Upper lobe of right lung (tissue), 1 donor: Measurements from ENCODE around the gene WBP4. TPM values are rescaled to one million over a fixed set of nuclear protein-coding genes. Genes with fewer than 3 reads are reported as not detected.
"Not testable (repeated sequence)": the region's sequence is repeated elsewhere in the genome, so short reads cannot be mapped to it uniquely, and the experiment has no call there.

Experiments
- ATAC-seq: fragments of 200-7000 bp; cut with Tn5 transposase; one replicate; pipeline ENCODE4 v1.9.1; 2020; ENCODE audit warnings: mild to moderate bottlenecking, moderate library complexity
- DNase-seq: peaks from one replicate; pipeline ENCODE4 v3.0.0-alpha.2; 2020
- H3K27ac ChIP-seq: fragments of 200-600 bp; one replicate; pipeline ENCODE4 v1.8.0; 2022
- H3K27me3 ChIP-seq: fragments of 200-600 bp; one replicate; pipeline ENCODE4 v1.8.0; 2022; ENCODE audit warnings: mild to moderate bottlenecking
- H3K36me3 ChIP-seq: fragments of 200-600 bp; one replicate; pipeline ENCODE4 v1.8.0; 2022
- H3K4me1 ChIP-seq: fragments of 200-600 bp; one replicate; pipeline ENCODE4 v1.8.0; 2022
- H3K4me3 ChIP-seq: fragments of 200-600 bp; one replicate; pipeline ENCODE4 v1.8.0; 2022; ENCODE audit warnings: mild to moderate bottlenecking
- H3K9me3 ChIP-seq: fragments of 200-600 bp; one replicate; pipeline ENCODE4 v1.8.0; 2022
- intact Hi-C: fragments of 100-400 bp; cut with DNase I; formaldehyde crosslinking; loops from one replicate; pipeline ENCODE4 v1.11.0; 2022
- total RNA-seq: library from RNA; stranded (reverse); fragmentation: NEBNext Ultra II Directional; extraction: Animal tissue kit (Norgen Biotek cat#: 25700); gene quantifications from one replicate; pipeline ENCODE4 v1.2.1, GENCODE V29; 2021
- TF ChIP-seq, protein P1 (sequence below): fragments of 200-600 bp; IDR thresholded peaks from one replicate; pipeline ENCODE4 v1.8.0; 2022; ENCODE audit warnings: antibody characterized with exemption
- donor health status: DM: no; HTN: yes; CAD: no; lungs with severe emphysema.

The WBP4 gene
- total RNA-seq, 1 donor from 2014 or later = 11.0 TPM

GRCh38 chr13:41075485-41075884 lies 14.2 kb downstream of the WBP4 start:
- H3K27ac ChIP-seq = no peak overlapping the region
- peaks cover 92% of the 10 kb centered on the region for H3K36me3 ChIP-seq
- DNase-seq (no peak), ATAC-seq (no peak)
- H3K4me3 ChIP-seq = no peak overlapping the region
- no peaks in the 10 kb centered on the region for H3K4me1 ChIP-seq
- H3K27me3 ChIP-seq = no peaks in the 10 kb centered on the region
- intact Hi-C loops = no loop called here
- no peaks in the 10 kb centered on the region for H3K9me3 ChIP-seq
- TF ChIP-seq, protein P1, sequence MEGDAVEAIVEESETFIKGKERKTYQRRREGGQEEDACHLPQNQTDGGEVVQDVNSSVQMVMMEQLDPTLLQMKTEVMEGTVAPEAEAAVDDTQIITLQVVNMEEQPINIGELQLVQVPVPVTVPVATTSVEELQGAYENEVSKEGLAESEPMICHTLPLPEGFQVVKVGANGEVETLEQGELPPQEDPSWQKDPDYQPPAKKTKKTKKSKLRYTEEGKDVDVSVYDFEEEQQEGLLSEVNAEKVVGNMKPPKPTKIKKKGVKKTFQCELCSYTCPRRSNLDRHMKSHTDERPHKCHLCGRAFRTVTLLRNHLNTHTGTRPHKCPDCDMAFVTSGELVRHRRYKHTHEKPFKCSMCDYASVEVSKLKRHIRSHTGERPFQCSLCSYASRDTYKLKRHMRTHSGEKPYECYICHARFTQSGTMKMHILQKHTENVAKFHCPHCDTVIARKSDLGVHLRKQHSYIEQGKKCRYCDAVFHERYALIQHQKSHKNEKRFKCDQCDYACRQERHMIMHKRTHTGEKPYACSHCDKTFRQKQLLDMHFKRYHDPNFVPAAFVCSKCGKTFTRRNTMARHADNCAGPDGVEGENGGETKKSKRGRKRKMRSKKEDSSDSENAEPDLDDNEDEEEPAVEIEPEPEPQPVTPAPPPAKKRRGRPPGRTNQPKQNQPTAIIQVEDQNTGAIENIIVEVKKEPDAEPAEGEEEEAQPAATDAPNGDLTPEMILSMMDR = no peak

- ATAC-seq (no peak), DNase-seq (no peak)
- peaks cover 91% of the 10 kb centered on the region for H3K36me3 ChIP-seq
- H3K27ac ChIP-seq = no peak overlapping the region
- H3K4me3 ChIP-seq = no peak overlapping the region
- H3K27me3 ChIP-seq = no peaks in the 10 kb centered on the region
- TF ChIP-seq, protein P1 = no peak
- intact Hi-C loops = no loop called here
- H3K9me3 ChIP-seq = no peaks in the 10 kb centered on the region
- H3K4me1 ChIP-seq = no peaks in the 10 kb centered on the region
Observed at GRCh38 chr13:41077475-41077874, 16.2 kb downstream of the WBP4 start.

DNA sequence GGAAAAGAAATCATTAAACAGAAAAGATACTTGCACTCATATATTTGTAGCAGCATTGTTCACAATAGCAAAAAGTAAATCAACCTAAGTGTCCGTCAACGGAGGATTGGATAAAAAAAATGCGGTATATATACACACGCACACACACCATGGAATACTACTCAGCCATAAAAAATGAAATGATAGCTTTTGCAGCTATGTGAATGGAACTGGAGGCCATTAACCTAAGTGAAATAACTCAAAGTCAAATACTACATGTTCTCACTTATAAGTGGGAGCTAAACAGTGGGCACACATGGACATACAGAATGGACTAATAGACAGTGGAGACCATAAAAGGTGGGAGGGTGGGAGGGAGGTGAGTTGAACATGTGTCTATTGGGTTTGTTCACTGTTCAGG lies 18.4 kb downstream of the WBP4 start:
- no peaks in the 10 kb centered on the region for H3K9me3 ChIP-seq
- ATAC-seq = no peak
- no peak for DNase-seq
- peaks cover 81% of the 10 kb centered on the region for H3K36me3 ChIP-seq
- TF ChIP-seq, protein P1 = no peak
- H3K27ac ChIP-seq = no peak overlapping the region
- no peaks in the 10 kb centered on the region for H3K4me1 ChIP-seq
- intact Hi-C loops = no loop called here
- no peaks in the 10 kb centered on the region for H3K27me3 ChIP-seq
- no peak overlapping the region for H3K4me3 ChIP-seq

DNA sequence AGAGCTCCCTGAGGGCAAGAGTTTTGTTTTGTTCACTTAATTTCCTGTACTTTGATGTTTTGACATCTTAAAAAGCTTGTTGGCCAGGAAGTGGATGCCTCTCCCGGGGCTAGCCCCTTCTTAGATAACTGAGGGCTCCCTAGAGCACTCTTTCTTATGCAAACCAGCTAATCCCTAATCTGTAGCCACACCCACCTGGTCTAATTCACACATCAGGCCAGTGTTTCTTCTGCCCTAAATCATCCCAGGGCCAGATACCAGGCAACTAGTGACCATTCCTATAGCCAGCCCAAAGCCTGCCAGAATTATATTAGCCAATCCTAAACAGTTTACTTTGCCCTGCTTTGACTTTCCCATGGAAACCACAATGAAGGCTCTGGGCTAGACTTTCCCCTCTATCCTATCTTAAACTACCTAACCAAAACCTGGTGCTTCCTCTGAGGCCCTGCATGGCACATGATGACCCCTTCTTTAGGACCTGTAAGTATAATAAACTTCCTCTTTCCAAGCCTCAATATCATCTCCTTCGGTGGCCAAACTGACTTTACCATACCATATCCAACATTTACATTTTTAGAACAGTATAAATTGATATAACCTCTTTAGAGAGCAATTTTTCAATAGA lies 24.8 kb downstream of the WBP4 start:
- peaks cover 25% of the 10 kb centered on the region for H3K36me3 ChIP-seq
- ATAC-seq = no peak
- intact Hi-C loops = no loop called here
- no peak overlapping the region for H3K4me3 ChIP-seq
- DNase-seq = no peak
- TF ChIP-seq, protein P1 = no peak
- H3K27me3 ChIP-seq = no peaks in the 10 kb centered on the region
- no peaks in the 10 kb centered on the region for H3K4me1 ChIP-seq
- no peaks in the 10 kb centered on the region for H3K9me3 ChIP-seq
- no peak overlapping the region for H3K27ac ChIP-seq

GRCh38 chr13:41095681-41096080 lies 34.4 kb downstream of the WBP4 start:
- H3K9me3 ChIP-seq, H3K4me3 ChIP-seq, intact Hi-C loops, H3K27ac ChIP-seq, ATAC-seq, H3K27me3 ChIP-seq, H3K4me1 ChIP-seq, H3K36me3 ChIP-seq, DNase-seq: not testable (repeated sequence)

- Histone ChIP-seq H3K4me1 (no peaks in the 10 kb centered on the region), H3K4me3 (no peak overlapping the region), H3K27me3 (no peaks in the 10 kb centered on the region), H3K27ac (no peak overlapping the region), H3K9me3 (no peaks in the 10 kb centered on the region), H3K36me3 (no peaks in the 10 kb centered on the region)
- TF ChIP-seq, protein P1 = no peak
- ATAC-seq (no peak), DNase-seq (no peak)
- intact Hi-C loops = no loop called here
Observed at GRCh38 chr13:41098761-41099160, 37.5 kb downstream of the WBP4 start.
